ENCODE measurements around the gene WASHC3. TPM values are rescaled to one million over a fixed set of nuclear protein-coding genes. Genes with fewer than 3 reads are reported as not detected.

Gene WASHC3
- total RNA-seq, 3 donors from 2014 or later = 68.1 to 99.9 (median 74.1) TPM

DNA sequence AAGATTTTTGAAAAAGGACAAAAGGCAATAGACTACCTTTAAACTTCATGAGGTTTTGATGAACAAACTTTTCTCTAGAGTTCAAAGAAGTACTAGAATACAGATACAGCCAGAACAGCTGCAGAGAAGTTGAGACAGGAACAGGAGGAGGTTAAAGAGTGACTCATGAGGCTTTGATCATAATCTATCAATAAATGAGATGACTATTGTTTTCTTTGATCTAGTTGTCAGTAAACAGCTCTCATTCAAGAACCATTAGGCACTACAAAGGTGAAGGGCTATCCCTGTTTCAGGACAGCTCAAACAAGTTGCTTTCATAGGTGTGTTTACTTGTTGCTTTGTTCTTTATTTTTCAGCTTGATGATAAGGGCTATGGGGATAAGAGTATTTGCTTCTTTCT lies 2.4 kb downstream of the WASHC3 start:
- H3K4me3 ChIP-seq = no peak overlapping the region
- DNase-seq (ENCODE audit: low spot score in 2 of 2) = no peak
- no peaks in the 10 kb centered on the region for H3K4me1 ChIP-seq
- intact Hi-C loops (cut with DNase I; ENCODE audit: low total_unique reads) = no loop called here
- H3K27ac ChIP-seq = no peak overlapping the region
- H3K36me3 ChIP-seq = no peaks in the 10 kb centered on the region
- no peaks in the 10 kb centered on the region for H3K27me3 ChIP-seq
- no peaks in the 10 kb centered on the region for H3K9me3 ChIP-seq
- TF ChIP-seq POLR2AphosphoS5 (IDR thresholded peaks at IDR 0.05) = no peak

DNA sequence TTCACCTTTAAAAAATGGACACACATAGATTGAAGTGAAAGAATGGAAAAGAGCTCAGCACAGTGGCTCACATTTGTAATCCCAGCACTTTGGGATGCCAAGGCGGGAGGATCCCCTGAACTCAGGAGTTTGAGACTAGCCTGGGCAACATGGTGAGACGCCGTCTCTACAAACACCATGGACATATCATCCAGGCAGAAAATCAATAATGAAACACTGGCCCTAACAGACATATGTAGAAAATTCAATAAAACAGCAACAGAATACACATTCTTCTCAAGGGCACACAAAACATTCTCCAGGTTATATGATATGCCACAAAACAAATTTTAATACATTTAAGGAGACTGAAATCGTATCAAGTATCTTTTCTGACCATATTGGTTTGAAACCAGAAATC lies 7.4 kb downstream of the WASHC3 start:
- TF ChIP-seq POLR2A (IDR thresholded peaks at IDR 0.05) = no peak
- no peak for TF ChIP-seq POLR2AphosphoS5 (IDR thresholded peaks at IDR 0.05)
- TF ChIP-seq, protein P1, sequence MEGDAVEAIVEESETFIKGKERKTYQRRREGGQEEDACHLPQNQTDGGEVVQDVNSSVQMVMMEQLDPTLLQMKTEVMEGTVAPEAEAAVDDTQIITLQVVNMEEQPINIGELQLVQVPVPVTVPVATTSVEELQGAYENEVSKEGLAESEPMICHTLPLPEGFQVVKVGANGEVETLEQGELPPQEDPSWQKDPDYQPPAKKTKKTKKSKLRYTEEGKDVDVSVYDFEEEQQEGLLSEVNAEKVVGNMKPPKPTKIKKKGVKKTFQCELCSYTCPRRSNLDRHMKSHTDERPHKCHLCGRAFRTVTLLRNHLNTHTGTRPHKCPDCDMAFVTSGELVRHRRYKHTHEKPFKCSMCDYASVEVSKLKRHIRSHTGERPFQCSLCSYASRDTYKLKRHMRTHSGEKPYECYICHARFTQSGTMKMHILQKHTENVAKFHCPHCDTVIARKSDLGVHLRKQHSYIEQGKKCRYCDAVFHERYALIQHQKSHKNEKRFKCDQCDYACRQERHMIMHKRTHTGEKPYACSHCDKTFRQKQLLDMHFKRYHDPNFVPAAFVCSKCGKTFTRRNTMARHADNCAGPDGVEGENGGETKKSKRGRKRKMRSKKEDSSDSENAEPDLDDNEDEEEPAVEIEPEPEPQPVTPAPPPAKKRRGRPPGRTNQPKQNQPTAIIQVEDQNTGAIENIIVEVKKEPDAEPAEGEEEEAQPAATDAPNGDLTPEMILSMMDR (IDR thresholded peaks at IDR 0.05) = no peak
- no peaks in the 10 kb centered on the region for H3K36me3 ChIP-seq
- intact Hi-C loops (cut with DNase I; ENCODE audit: low total_unique reads) = no loop called here

DNA sequence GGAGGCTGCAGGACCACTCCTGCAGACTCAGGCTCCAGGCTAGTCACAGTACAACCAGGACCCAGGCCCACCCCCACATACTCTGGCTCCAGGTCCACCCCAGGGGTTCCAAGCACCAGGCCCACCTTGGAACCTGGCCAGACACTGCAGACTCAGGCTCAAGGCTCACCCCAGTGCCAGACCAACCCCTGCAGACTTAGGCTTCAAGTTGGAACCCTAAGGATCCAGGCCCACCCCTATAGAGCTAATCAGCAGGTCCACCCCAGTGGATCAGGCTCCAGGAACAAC lies 8.8 kb downstream of the WASHC3 start:
- Histone ChIP-seq H3K27me3 (no peaks in the 10 kb centered on the region), H3K4me1 (no peaks in the 10 kb centered on the region), H3K36me3 (no peaks in the 10 kb centered on the region), H3K27ac (no peak overlapping the region), H3K9me3 (no peaks in the 10 kb centered on the region), H3K4me3 (no peak overlapping the region)
- no peak for DNase-seq (ENCODE audit: low spot score in 2 of 2)
- TF ChIP-seq POLR2A (IDR thresholded peaks at IDR 0.05) = no peak
- TF ChIP-seq POLR2AphosphoS5 (IDR thresholded peaks at IDR 0.05) = no peak
- TF ChIP-seq, protein P1 (IDR thresholded peaks at IDR 0.05) = no peak
- intact Hi-C loops (cut with DNase I; ENCODE audit: low total_unique reads) = no loop called here

More for the DNA sequence above, 7.4 kb downstream of the WASHC3 start:
- DNase-seq (ENCODE audit: low spot score in 2 of 2) = no peak
- Histone ChIP-seq H3K9me3 (no peaks in the 10 kb centered on the region), H3K27me3 (no peaks in the 10 kb centered on the region), H3K27ac (no peak overlapping the region), H3K4me1 (no peaks in the 10 kb centered on the region), H3K4me3 (no peak overlapping the region)

DNA sequence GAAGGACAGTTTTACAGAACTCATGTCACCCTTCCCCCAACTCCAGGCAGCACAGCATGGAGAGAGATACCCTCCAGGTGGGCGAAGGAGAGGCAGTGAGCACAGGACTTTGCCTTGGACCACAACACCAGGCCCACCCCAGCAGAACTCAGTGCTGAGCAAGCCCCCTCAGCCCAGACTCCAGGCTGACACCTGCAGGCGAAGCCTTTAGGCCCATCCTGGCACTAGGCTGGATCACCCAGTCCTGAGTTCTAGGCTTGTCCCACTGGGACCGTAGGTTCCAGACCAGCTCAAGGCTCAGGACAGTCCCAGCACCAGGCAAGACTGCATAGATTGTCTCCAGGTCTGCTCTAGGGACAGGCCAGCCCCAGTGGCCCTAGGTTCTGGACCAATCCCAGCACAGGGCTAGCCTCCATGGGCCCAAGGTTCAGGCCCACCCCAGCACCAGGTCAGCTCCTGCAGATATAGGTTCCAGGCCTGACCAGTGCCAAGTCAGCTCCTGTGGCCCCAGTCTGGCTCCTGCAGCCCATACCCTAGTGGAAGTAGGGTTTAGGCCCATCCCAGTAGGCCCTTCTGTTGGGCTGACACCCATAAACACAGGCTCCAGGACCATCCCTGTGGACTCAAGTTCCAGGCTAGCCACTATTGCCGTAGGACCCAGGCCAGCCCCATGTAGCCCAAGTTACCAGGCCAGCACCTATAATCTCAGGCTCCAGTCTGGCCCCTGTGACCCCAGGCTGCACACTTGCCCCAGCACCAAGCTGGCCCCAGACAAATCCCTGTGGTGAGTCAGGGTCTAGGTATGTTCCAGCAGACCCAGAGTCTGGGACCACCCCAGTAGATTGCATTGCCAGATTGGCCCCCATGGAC lies 9.4 kb downstream of the WASHC3 start:
- Histone ChIP-seq H3K4me3 (no peak overlapping the region), H3K27me3 (no peaks in the 10 kb centered on the region), H3K4me1 (no peaks in the 10 kb centered on the region), H3K36me3 (no peaks in the 10 kb centered on the region), H3K27ac (peak overlapping the region in 1 of 2 donors; percentile 5), H3K9me3 (no peaks in the 10 kb centered on the region)
- TF ChIP-seq, protein P1 (IDR thresholded peaks at IDR 0.05) = no peak
- no peak for TF ChIP-seq POLR2AphosphoS5 (IDR thresholded peaks at IDR 0.05)
- no peak for TF ChIP-seq POLR2A (IDR thresholded peaks at IDR 0.05)
- DNase-seq (ENCODE audit: low spot score in 2 of 2) = no peak
- intact Hi-C loops (cut with DNase I; ENCODE audit: low total_unique reads) = no loop called here

DNA sequence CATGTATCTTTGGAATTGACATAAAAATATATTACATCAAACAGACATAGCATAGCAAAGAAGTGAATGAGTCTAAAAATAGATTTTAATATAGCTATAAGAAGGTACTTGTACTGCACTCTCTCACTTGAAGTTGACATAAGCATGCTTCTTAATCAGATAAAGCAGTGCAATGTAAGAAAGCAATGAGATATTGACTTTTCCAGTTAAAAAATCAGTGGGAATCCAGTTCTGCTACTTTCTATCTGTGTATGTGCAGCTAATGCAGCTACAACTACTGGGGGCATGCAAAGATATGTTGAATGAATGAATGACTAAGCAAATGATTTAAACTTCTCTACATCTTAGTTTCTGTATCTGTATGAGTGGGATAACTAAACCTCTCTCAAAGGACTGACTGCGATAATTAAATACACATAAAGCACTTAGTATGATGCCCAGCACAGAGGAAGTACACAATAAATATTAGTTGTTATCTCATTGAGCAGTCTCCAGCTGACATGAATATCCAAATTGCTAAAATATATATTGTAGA lies 10.3 kb downstream of the WASHC3 start:
- Histone ChIP-seq H3K36me3 (no peaks in the 10 kb centered on the region), H3K27me3 (no peaks in the 10 kb centered on the region)

More for the DNA sequence above, 10.3 kb downstream of the WASHC3 start:
- TF ChIP-seq POLR2A (IDR thresholded peaks at IDR 0.05) (no peak), POLR2AphosphoS5 (IDR thresholded peaks at IDR 0.05) (no peak)
- TF ChIP-seq, protein P1 (IDR thresholded peaks at IDR 0.05) = no peak
- no peak overlapping the region for H3K4me3 ChIP-seq
- no peaks in the 10 kb centered on the region for H3K4me1 ChIP-seq
- intact Hi-C loops (cut with DNase I; ENCODE audit: low total_unique reads) = no loop called here
- no peak overlapping the region for H3K27ac ChIP-seq
- no peaks in the 10 kb centered on the region for H3K9me3 ChIP-seq
- no peak for DNase-seq (ENCODE audit: low spot score in 2 of 2)

Measured in breast epithelium (tissue), 4 donors.